Natural killer cell treated with Interleukin-12 subunit alpha and Interleukin-12 subunit beta and Interleukin-15 and Interleukin-18, amount 100 ng/mL, for 72 hours (primary cell): ENCODE results near the gene PCDH8. TPM values are rescaled to one million over a fixed set of nuclear protein-coding genes. Genes with fewer than 3 reads are reported as not detected.
"Not testable (repeated sequence)": the region's sequence is repeated elsewhere in the genome, so short reads cannot be mapped to it uniquely, and the experiment has no call there.

ENCODE experiments used
- ATAC-seq, 2 donors: fragments of 150-1000 bp; cut with Tn5 transposase in 1 of 2; sonication (Bioruptor Pico), chemical (Tn5 transposase) in 1 of 2; 2 replicates each; pipeline ENCODE4 v1.10.0; 2021
- DNase-seq: peaks from one replicate; pipeline ENCODE4 v3.0.0; 2022; ENCODE audit warnings: low spot score
- H3K27ac Mint-ChIP-seq, 2 donors: 1 replicate in 1 of 2; 2 replicates in 1 of 2; pipeline ENCODE4 v1.8.0; 2022; ENCODE audit warnings: mixed read lengths in 2 of 2, mild to moderate bottlenecking in 1 of 2, moderate library complexity in 1 of 2
- H3K27me3 Mint-ChIP-seq, 2 donors: 1 replicate in 1 of 2; 2 replicates in 1 of 2; pipeline ENCODE4 v1.8.0; 2022; ENCODE audit warnings: mixed read lengths in 2 of 2
- H3K36me3 Mint-ChIP-seq: one replicate; pipeline ENCODE4 v1.8.0; 2022; ENCODE audit warnings: mixed read lengths
- H3K4me1 Mint-ChIP-seq, 2 donors: 1 replicate in 1 of 2; 2 replicates in 1 of 2; pipeline ENCODE4 v1.8.0; 2022; ENCODE audit warnings: low read depth in 2 of 2, mixed read lengths in 2 of 2, mild to moderate bottlenecking in 1 of 2
- H3K4me3 Mint-ChIP-seq: one replicate; pipeline ENCODE4 v1.8.0; 2022; ENCODE audit warnings: mixed read lengths
- H3K9me3 Mint-ChIP-seq: 2 replicates; pipeline ENCODE4 v1.8.0; 2022; ENCODE audit warnings: mixed read lengths
- total RNA-seq, 2 donors: library from RNA; stranded (reverse); gene quantifications; one replicate each; pipeline ENCODE4 v1.2.3, GENCODE V29; 2022

PCDH8 gene
- total RNA-seq, 2 donors from 2014 or later = not detected

DNA sequence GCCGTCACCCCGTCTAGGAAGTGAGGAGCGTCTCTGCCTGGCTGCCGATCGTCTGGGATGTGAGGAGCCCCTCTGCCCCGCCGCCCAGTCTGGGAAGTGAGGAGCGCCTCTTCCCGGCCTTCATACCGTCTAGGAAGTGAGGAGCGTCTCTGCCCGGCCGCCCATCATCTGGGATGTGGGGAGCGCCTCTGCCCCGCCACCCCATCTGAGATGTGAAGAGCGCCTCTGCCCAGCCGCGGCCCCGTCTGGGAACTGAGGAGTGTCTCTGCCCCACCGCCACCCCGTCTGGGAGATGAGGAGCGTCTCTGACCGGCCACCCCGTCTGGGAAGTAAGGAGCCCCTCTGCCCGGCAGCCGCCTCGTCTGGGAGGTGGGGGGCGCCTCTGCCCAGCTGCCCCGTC, 30.6 kb downstream of the PCDH8 start:
- ATAC-seq, H3K9me3 Mint-ChIP-seq, H3K27ac Mint-ChIP-seq, H3K4me3 Mint-ChIP-seq, H3K4me1 Mint-ChIP-seq, DNase-seq, H3K36me3 Mint-ChIP-seq: not testable (repeated sequence)
- H3K27me3 Mint-ChIP-seq = peaks cover 17 to 21% of the 10 kb centered on the region in 2 donors

DNA sequence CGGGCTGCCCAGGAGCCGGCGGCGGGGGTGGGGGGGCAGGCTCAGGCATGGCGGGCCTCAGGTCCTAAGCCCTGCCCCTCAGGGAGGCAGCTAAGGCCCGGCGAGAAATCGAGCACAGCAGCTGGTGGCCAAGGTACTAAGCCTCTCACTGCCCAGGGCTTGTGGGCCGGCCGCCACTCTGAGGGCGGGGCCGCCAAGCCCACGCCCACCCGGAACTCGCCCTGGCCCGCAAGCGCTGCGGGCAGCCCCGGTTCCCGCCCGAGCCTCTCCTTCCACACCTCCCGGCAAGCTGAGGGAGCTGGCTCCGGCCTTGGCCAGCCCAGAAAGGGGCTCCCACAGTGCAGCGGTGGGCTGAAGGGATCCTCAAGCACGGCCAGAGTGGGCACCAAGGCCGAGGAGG, 33.1 kb downstream of the PCDH8 start:
- Mint-ChIP-seq H3K4me1 (no peaks in the 10 kb centered on the region), H3K9me3 (no peaks in the 10 kb centered on the region), H3K27ac (no peak overlapping the region), H3K36me3 (no peaks in the 10 kb centered on the region), H3K4me3 (no peak overlapping the region), H3K27me3 (peaks cover 9 to 16% of the 10 kb centered on the region in 2 donors)
- DNase-seq (no peak), ATAC-seq (no peak)

DNA sequence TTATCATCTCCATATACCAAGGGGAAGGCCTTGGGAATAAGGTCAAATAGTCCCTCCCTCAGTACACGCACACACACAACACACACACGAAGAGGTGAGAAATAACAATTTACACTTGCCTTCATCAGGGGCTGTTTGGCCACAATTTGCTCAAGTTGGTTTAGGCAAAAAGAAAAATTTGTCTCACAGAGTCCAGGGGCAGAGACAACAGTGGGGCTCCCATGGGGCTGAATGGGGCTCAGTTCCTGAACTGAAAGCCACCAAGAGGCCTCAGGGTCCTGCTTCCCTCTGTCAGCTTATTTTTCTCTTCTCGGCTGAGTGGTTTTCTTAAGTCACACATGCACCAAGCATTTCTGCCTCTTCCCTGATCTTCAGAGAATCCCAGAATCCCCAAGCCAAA, 35.5 kb downstream of the PCDH8 start:
- no peaks in the 10 kb centered on the region for H3K36me3 Mint-ChIP-seq
- peaks cover 9 to 11% of the 10 kb centered on the region in 2 donors for H3K27me3 Mint-ChIP-seq
- DNase-seq (no peak), ATAC-seq (no peak)
- H3K9me3 Mint-ChIP-seq = no peaks in the 10 kb centered on the region
- H3K4me1 Mint-ChIP-seq = peaks cover 0 to 5% of the 10 kb centered on the region in 2 donors
- no peak overlapping the region for H3K4me3 Mint-ChIP-seq
- H3K27ac Mint-ChIP-seq = no peak overlapping the region

DNA sequence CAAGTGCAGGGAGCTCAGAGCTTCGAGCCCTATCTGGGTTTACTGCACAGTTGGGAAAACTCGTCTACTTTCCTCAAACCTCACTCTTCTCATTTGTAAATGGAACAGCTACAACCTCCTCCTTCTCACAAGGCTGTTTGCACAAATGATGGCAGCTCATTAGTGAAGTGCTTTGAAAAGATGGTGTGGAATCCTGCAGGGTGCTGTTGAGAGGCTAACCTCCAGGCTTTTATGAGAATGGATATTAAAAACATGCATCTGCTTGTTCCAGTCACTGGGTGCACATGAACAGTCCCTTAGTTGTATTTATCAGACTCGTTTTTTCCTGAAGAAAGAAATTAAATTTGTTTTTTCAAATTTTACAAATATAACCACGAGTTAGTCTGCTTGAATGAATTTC, 36.6 kb downstream of the PCDH8 start:
- DNase-seq (no peak), ATAC-seq (no peak)
- no peak overlapping the region for H3K27ac Mint-ChIP-seq
- H3K36me3 Mint-ChIP-seq = no peaks in the 10 kb centered on the region
- peaks cover 9 to 11% of the 10 kb centered on the region in 2 donors for H3K27me3 Mint-ChIP-seq
- peaks cover 0 to 5% of the 10 kb centered on the region in 2 donors for H3K4me1 Mint-ChIP-seq
- H3K4me3 Mint-ChIP-seq = no peak overlapping the region
- H3K9me3 Mint-ChIP-seq = no peaks in the 10 kb centered on the region

DNA sequence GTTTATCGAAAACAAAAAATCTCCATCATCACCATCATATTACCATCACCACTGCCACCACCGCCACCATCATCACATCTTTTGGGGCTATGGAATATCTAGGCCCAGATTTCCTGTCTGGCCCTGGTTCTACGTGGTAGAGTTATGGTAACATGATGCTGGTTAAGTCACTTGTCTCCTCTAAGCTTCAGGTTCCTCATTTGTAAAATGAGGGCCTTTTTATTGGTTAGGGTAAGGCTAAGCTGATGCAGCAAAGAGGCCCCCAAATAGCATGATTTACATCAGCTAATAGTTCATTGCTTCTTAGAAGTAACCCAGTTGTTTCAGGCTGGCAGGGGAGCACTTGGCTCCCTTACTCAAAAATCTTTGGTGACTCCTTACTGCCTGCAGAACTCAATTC, 37.9 kb downstream of the PCDH8 start:
- H3K9me3 Mint-ChIP-seq = no peaks in the 10 kb centered on the region
- H3K4me3 Mint-ChIP-seq = no peak overlapping the region
- H3K27ac Mint-ChIP-seq = no peak overlapping the region
- peaks cover 0 to 5% of the 10 kb centered on the region in 2 donors for H3K4me1 Mint-ChIP-seq
- H3K36me3 Mint-ChIP-seq = no peaks in the 10 kb centered on the region
- peaks cover 14 to 20% of the 10 kb centered on the region in 2 donors for H3K27me3 Mint-ChIP-seq
- DNase-seq = no peak
- ATAC-seq = no peak

DNA sequence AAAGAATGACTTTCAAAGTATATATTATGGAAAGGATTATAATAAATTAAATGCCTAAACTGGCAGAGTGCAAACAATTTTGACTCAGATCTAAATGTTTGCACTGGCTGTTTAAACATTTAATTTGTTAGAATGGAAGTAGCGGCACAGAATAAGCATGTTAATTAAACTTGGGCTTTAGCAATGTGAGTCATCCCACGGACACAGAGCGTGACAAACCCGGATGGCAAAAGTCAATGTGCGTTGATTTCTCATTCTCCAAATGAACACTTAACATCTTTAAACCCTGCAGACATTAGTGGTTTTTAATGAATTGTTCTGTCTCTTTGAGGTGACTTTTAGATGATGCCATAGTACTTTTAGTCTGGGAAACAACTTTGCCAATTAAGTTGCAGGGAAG, 38.4 kb downstream of the PCDH8 start:
- no peak overlapping the region for H3K4me3 Mint-ChIP-seq
- no peak overlapping the region for H3K27ac Mint-ChIP-seq
- DNase-seq (no peak), ATAC-seq (no peak)
- peaks cover 0 to 5% of the 10 kb centered on the region in 2 donors for H3K4me1 Mint-ChIP-seq
- H3K9me3 Mint-ChIP-seq = no peaks in the 10 kb centered on the region
- H3K27me3 Mint-ChIP-seq = peaks cover 14 to 23% of the 10 kb centered on the region in 2 donors
- H3K36me3 Mint-ChIP-seq = no peaks in the 10 kb centered on the region

DNA sequence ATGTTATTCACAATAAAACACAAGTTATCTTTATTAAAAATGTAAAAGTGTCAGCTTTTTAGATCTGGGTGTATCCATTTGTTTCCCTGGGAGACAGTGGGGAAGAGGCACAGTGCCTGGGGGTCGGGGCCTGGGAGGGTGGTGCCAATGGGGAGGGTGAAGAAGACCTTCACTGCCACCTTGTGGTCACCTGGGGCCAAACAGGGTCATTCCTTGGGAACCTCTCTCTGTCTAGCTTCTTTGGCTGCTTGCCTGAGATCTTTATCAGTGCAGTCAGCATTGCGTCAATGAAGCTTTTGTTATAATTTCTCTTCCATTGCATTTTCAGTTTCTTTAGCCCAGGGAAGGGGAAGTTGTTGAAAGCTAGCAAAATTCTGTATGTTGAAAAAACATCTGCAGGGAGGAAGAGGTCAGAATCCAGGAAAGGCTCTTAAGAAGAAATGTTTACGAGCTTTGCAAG, 39.1 kb downstream of the PCDH8 start:
- no peak for DNase-seq
- Mint-ChIP-seq H3K4me3 (no peak overlapping the region), H3K36me3 (no peaks in the 10 kb centered on the region), H3K27me3 (peaks cover 14 to 24% of the 10 kb centered on the region in 2 donors), H3K27ac (no peak overlapping the region), H3K4me1 (peaks cover 0 to 5% of the 10 kb centered on the region in 2 donors), H3K9me3 (no peaks in the 10 kb centered on the region)
- peak; percentile 68 to 73 for ATAC-seq

DNA sequence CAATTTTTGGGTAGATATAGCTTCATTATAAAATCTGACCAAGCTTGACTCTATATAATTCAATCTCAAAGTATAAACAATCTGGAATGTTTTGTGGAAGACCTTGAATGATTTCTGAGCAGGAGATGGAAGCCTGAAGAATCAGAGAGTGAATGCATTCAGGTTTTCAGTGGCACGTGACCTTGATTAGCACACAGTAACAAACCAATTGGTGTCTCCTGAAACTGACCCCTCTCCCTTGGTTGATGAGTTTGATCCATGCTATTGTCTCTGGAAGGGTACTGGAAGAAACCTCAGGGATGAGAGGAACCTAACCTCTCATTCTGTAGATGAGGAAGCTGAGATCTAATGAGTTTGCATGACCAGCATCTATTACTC, 39.6 kb downstream of the PCDH8 start:
- Mint-ChIP-seq H3K27ac (no peak overlapping the region), H3K27me3 (peaks cover 9 to 22% of the 10 kb centered on the region in 2 donors), H3K4me3 (no peak overlapping the region), H3K4me1 (peaks cover 0 to 5% of the 10 kb centered on the region in 2 donors), H3K9me3 (no peaks in the 10 kb centered on the region), H3K36me3 (no peaks in the 10 kb centered on the region)
- no peak for DNase-seq
- ATAC-seq = no peak

DNA sequence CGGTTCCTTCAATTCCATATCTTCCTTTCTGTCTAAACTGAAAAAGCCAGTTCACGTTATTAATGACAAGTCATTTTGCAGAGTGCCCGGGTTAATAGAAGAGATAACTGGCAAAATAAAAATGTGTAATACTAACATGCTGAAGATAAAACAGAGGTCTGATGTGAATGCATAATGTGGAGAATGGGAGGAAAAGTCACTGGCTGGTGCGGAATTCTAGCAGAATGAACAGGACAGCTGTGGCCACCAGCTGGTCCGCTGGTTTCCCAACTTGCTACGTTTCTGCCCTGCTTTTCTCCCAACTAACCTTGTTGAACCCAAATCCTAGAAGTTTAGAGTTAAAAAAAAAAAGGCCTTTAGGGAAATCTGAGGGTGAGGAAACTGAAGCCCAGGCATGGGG, 42.4 kb downstream of the PCDH8 start:
- H3K27ac Mint-ChIP-seq = no peak overlapping the region
- DNase-seq (no peak), ATAC-seq (no peak)
- H3K4me3 Mint-ChIP-seq = no peak overlapping the region
- H3K36me3 Mint-ChIP-seq = no peaks in the 10 kb centered on the region
- no peaks in the 10 kb centered on the region for H3K9me3 Mint-ChIP-seq
- peaks cover 0 to 5% of the 10 kb centered on the region in 2 donors for H3K4me1 Mint-ChIP-seq
- peaks cover 5 to 22% of the 10 kb centered on the region in 2 donors for H3K27me3 Mint-ChIP-seq

DNA sequence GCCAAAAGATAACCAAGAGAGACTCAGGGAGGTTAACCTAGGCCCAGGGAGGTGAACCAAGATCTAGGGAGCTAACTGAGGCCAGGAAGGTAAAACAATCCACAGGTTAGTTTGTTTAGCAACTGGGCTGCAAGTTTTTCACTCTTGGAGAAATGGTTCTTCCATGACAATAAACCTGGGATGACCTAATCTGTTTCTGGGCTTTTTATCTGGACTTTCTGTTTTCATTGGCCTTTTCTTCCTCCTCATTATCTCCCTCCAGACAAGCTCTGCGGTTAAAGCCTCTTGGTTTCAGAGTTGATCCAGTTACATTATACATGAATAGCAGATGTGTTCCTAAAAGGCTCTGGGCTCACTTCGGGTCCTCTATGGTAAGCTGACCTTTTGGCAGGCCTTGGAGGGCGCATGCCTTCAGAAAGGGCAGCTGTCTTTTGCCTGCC, 44.2 kb downstream of the PCDH8 start:
- Mint-ChIP-seq H3K27me3 (peaks cover 5 to 25% of the 10 kb centered on the region in 2 donors), H3K9me3 (no peaks in the 10 kb centered on the region), H3K27ac (no peak overlapping the region), H3K4me3 (no peak overlapping the region), H3K36me3 (no peaks in the 10 kb centered on the region), H3K4me1 (peaks cover 0 to under 1% of the 10 kb centered on the region in 2 donors)
- ATAC-seq = no peak
- no peak for DNase-seq

DNA sequence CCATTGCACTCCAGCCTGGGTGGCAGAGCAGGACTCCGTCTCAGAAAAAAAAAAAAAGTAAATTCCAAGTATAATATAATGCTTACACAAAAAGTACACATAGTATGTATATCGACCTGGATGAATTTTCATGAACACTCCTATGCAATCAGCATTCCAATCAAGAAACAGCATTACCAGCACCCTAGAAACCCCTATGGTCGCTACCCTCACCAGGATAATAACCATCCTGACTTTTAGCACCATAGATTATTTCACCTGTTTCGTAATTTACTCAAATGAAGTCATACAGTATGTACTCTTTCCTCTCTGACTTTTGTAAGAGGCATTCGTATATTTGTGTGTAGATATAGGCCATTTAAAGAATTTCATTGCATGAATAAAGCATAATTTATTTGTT, 47.6 kb downstream of the PCDH8 start:
- H3K27ac Mint-ChIP-seq = no peak overlapping the region
- no peak overlapping the region for H3K4me3 Mint-ChIP-seq
- DNase-seq (no peak), ATAC-seq (no peak)
- H3K4me1 Mint-ChIP-seq = no peaks in the 10 kb centered on the region
- no peaks in the 10 kb centered on the region for H3K9me3 Mint-ChIP-seq
- no peaks in the 10 kb centered on the region for H3K36me3 Mint-ChIP-seq
- peaks cover 6 to 21% of the 10 kb centered on the region in 2 donors for H3K27me3 Mint-ChIP-seq

DNA sequence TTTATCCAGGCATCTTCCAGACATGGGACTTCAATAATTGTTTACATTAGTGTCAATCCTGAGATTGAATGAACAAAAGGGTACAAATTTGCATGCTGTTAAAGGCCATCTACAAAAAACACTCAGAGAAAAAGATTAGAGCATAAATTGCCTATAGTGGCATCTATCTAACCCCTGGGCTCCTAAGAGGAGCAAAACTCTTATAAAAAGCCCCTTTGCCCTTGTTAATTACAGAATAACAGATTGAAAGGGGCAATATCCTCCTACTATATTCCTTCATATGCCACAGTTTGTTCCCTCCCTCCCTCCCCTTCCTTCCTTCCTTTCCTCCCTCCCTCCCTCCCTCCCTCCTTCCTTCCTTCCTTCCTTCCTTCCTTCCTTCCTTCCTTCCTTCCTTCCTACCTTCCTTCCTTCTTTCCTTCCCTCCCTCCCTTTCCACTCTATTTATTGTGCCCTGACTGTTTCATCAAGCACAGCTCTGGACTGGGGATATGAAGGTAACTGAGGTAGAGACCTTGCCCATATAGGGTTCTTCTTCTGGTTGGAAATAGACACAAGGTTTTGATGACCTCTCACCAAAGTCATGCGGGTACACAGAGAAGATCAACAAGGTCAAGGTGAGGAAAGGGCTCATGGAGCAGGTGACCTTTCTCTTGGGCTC, 49.5 kb downstream of the PCDH8 start:
- no peak for DNase-seq
- peaks cover 16 to 20% of the 10 kb centered on the region in 2 donors for H3K27me3 Mint-ChIP-seq
- H3K27ac Mint-ChIP-seq = no peak overlapping the region
- H3K4me1 Mint-ChIP-seq = no peaks in the 10 kb centered on the region
- H3K9me3 Mint-ChIP-seq = no peaks in the 10 kb centered on the region
- H3K36me3 Mint-ChIP-seq = no peaks in the 10 kb centered on the region
- H3K4me3 Mint-ChIP-seq = no peak overlapping the region
- ATAC-seq = no peak

DNA sequence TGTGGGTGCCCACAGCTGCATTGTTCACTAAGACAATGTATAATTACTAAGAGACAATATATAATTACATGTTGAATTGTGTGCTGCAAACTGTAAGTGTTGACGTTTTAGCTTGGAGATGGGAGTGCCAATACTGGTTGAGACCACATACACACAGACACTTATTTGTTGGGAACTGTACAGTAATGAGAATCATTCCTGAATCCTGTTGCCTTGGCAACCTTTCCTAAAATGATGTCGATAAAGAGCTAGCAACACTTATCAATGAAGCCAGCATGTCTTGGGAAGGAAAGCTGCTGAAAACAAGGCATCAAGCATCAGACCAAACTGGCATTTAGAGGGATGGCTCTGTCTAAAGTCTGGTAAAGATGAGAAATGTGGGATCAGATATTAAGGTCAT, 51.3 kb downstream of the PCDH8 start:
- Mint-ChIP-seq H3K9me3 (no peaks in the 10 kb centered on the region), H3K27ac (no peak overlapping the region), H3K4me3 (no peak overlapping the region), H3K27me3 (peaks cover 13 to 16% of the 10 kb centered on the region in 2 donors), H3K4me1 (no peaks in the 10 kb centered on the region), H3K36me3 (no peaks in the 10 kb centered on the region)
- ATAC-seq (no peak), DNase-seq (no peak)

DNA sequence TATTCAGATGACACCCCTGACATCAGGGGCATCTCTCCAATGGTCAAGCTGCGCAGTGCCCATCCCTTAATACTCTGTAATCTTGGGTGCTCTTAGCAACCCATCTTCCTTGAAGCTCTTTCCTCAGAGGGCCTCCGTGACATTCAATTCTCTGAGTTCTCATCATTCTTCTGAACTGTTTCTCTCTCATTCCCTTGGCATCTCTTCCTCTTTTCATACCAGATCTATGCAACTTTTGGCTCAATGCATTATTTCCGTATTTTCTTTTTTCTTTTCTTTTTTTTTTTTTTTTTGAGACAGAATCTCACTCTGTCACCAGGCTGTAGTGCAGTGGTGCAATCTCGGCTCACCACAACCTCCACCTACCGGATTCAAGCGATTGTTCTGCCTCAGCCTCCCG, 53.9 kb downstream of the PCDH8 start:
- H3K9me3 Mint-ChIP-seq = no peaks in the 10 kb centered on the region
- ATAC-seq = no peak
- no peak for DNase-seq
- no peak overlapping the region for H3K4me3 Mint-ChIP-seq
- H3K27me3 Mint-ChIP-seq = peaks cover 15 to 24% of the 10 kb centered on the region in 2 donors
- H3K36me3 Mint-ChIP-seq = no peaks in the 10 kb centered on the region
- no peaks in the 10 kb centered on the region for H3K4me1 Mint-ChIP-seq
- H3K27ac Mint-ChIP-seq = no peak overlapping the region
